GM19467 (cell line): Measurements from ENCODE around the gene DNAJC8.

Source experiments
- ATAC-seq: cut with Tn5 transposase; IDR thresholded peaks from one replicate; pipeline ENCODE4 v1.9.1; 2021; ENCODE audit warnings: mild to moderate bottlenecking, moderate library complexity; ENCODE audit not compliant: unreplicated experiment

DNAJC8 gene

GRCh38 chr1:28232558-28233263 is at the start of gene DNAJC8:
Gene DNAJC8, minus strand, starts transcription at chr1:28233029. Its CDS starts 31 bp downstream, at chr1:28232998.
- ATAC-seq: peak; percentile 48

- no peak for ATAC-seq
Observed at GRCh38 chr1:28281608-28282425, 49.0 kb upstream of the DNAJC8 start.

DNA sequence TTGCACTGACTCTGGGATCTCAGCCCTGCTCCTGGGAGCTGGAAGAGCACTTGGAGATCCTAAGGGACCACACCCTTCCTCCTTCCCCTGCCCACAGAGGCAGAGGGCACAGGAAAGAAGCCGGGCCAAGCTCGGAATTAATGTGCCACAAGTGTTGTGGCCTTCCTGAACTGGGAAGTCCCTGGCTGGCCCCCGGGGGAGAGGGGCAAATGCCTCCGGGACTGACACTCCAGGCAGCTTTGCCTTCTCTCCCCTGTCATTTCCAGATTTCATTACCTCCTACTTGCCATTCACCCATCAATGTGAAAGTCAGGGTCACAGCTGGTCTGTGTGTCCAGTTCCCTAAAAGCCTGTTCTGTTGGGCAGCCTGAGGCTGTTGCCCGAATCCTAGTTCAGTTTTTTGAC is 48.1 kb upstream of the DNAJC8 start:
- ATAC-seq: no peak

DNA sequence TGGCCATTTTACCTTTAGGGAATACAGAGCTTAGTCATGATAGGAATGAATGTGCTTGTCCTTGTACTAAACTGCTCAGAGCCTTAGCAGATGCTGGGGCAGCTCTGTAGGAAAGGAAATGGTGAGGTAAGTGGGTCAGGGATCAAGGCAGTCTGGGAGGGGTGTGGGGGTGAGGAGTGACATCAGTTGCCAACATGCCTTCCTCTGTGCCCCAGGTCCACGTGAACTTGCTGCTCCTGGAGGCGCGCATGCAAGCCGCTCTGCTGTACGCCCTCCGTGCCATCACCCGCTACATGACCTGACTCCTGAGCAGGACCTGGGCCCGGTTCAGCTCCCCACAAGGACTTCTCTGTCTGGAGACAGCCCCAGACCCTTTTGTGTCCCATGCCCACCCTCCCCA is 47.7 kb upstream of the DNAJC8 start:
- ATAC-seq: no peak

DNA sequence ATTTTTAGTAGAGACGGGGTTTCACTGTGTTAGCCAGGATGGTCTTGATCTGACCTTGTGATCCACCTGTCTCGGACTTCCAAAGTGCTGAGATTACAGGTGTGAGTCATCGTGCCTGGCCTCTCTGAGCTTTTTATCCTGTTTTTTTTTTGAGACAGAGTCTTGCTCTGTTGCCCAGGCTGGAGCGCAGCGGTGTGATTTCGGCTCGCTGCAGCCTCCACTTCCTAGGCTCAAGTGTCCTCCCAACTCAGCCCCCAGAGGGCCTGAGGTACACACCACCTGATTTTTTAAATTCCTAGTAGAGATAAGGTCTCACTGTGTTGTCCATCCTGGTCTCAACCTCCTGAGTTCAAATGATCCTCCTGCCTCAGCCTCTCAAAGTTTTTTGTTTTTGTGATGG is 46.9 kb upstream of the DNAJC8 start:
- ATAC-seq: no peak

GRCh38 chr1:28278763-28279162 is 45.9 kb upstream of the DNAJC8 start:
- ATAC-seq: no peak

DNA sequence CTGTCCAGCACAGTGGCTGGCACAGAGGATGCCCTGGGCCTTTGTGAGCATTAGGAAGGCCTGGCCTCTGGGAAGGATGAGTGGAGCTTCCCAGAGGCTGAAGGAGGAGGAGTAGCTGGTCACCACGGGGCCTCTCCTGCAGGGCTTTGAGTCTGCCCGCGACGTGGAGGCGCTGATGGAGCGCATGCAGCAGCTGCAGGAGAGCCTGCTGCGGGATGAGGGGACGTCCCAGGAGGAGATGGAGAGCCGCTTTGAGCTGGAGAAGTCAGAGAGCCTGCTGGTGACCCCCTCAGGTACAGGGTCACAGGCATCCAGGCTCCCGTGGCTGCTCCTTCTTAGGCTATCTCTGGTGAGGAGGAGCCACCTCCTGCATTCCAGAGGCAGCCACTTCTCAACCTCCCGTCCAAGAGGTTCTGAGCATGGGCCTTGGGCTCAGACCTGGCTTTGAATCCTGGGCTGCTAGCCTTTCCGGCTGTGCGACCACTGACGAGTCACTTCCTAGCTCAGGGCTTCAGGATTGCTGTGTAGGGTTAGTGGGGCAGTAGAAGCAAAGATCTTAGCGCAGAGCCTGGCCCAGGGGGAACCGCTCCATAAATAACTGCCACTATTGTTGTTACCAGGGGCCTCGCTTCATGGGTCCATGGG is 40.5 kb upstream of the DNAJC8 start:
- no peak for ATAC-seq

DNA sequence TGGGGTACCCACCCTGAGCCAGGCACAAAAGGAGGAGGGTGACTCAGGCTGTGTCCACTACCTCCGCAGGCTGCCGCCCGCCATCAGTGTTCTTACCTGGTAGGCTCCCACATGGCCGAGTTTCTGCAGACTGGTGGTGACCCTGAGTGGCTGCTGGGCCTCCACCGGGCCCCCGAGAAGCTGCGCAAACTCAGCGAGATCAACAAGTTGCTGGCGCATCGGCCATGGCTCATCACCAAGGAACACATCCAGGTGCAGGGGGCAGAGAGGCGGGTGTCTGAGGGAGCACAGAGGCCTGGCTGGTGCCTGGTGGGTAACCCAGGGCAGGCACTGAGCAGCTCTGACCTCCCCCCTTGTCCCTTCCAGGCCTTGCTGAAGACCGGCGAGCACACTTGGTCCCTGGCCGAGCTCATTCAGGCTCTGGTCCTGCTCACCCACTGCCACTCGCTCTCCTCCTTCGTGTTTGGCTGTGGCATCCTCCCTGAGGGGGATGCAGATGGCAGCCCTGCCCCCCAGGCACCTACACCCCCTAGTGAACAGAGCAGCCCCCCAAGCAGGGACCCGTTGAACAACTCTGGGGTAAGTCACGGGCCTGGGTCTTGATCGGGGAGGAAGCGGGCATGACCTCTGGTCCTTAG is 39.5 kb upstream of the DNAJC8 start:
- no peak for ATAC-seq

DNA sequence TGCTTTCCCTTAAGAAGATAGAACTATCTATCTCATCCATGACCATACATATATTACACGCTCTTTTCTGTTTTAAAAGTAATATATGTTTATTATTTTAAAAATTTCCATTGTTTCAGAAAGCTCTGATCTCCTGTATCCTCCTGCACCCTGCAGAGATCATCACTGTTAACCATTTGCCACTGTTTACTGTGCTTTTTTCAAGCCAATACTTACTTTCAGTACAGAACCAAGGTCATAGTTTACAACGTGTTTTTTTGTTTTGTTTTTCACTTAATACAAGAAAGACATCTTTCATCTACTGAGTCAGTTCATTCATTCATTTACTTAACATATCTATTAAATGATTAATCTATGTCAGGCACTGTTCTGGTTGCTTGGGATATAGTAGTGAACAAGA is 36.7 kb upstream of the DNAJC8 start:
- no peak for ATAC-seq

GRCh38 chr1:28267633-28268032 is 34.8 kb upstream of the DNAJC8 start:
- no peak for ATAC-seq

DNA sequence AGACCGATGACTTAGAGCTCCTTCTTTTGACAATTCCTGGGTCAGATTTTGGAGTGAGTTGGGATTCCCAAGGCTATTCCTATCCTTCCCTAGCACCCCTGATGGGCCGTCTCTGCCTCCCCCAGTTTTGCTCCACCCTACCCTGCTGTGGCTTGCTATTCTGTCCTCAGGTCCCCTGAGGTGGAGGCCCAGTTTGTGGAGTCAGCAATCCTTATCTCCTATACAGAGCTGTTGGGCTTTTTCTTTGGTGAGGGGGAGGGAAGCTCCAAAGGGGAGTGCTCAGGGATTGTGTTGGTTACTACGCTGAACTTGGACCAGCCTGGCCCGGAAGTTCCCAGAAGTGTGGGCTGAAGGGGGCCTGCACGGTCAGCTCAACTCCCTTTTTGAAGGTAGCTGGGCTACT is 34.1 kb upstream of the DNAJC8 start:
- no peak for ATAC-seq

DNA sequence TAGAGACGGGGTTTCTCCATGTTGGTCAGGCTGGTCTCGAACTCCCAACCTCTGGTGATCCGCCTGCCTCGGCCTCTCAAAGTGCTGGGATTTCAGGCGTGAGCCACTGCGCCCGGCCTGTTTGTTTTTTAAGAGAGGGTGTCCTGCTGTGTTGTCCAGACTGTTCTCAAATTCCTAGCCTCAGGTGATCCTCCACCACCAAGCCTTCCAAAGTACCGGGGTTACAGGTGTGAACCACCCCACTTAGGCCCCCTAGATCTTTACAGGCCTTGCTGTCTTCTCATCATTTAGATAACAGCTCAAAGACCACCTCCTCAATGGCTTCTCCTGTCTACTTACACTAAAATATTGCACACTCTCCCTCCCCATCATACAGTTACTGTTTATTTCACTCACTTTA is 32.7 kb upstream of the DNAJC8 start:
- ATAC-seq: no peak

- no peak for ATAC-seq
Observed at GRCh38 chr1:28264897-28265296, 32.1 kb upstream of the DNAJC8 start.

DNA sequence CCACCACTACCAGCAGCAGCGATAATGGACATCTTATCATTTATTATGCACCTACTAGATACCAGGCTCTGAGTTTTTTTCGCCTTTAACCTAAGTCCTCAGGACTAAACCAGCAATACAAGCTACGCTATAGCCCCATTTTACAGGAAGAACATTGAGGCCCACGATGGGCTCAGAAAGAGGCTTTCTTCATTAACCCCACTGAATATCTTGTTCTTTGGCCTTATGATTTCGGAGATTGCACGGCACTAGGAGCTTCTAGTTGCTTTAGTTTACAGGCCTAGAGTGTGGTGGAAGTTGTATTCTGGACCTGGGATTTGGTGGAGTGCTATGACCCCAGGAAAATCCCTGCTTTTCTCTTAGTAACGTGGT is 28.0 kb upstream of the DNAJC8 start:
- no peak for ATAC-seq

- no peak for ATAC-seq
Observed at GRCh38 chr1:28259934-28260802, 27.3 kb upstream of the DNAJC8 start.

DNA sequence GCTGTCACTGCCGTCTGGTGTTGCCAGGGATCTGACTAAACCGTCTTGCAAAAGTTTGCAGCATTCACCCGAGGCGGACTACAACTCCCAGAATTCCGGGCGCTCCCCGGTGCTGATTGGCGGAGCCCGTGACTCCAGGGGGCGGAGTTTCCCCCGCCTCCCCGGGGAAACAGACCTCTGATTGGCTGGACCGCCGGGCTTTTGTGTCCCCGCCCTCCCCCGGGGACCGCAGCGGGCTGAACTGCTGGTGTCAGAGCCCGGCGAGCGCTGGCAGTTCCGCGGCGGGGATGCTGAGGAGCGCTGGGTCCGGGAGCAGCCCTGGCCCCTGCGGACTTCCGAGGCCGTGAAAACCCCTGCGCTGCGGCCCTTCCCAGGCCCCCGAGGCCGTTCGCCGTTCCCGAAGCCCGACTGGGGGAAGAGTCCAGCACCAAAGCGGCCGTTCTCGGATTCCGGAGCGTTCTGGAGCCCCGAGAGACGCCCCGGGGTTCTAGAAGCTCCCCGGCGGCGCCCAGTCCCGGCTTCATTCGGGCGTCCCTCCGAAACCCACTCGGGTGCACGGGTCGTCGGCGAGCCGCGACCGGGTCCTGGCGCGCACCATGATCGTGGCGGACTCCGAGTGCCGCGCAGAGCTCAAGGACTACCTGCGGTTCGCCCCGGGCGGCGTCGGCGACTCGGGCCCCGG is 26.6 kb upstream of the DNAJC8 start, which contains the start of gene SESN2:
SESN2 (plus strand) TSS at position 267 of the 682 bp plus-strand sequence; CDS start at position 597, 330 bp downstream.
- peak; percentile 88 for ATAC-seq

GRCh38 chr1:28258628-28259251 is 25.9 kb upstream of the DNAJC8 start:
- ATAC-seq: no peak

DNA sequence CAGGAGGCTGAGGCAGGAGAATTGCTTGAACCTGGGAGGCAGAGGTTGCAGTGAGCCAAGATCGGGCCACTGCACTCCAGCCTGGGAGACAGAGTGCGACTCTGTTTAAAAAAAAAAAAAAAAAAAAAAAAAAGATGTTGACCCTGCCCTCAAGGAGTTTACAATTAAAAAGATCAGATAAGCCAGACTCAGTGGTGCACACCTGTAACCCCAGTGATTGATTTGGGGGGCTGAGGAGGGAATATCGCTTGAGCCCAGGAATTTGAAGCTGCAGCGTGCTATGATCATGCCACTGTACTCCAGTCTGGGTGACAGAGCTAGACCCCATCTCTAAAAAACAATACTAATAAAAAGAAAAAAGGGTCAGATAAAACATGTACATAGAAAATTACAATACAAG is 24.9 kb upstream of the DNAJC8 start:
- ATAC-seq: no peak

GRCh38 chr1:28256197-28256827 is 23.5 kb upstream of the DNAJC8 start:
- no peak for ATAC-seq
